LNCAP (cell line): ENCODE measurements around the gene ZNF860.

Source experiments
- TF ChIP-seq, protein P1 (sequence below): fragments of 450-650 bp; IDR thresholded peaks from 2 replicates; pipeline ENCODE4 v1.5.1; 2017; ENCODE audit warnings: mild to moderate bottlenecking

The ZNF860 gene

DNA sequence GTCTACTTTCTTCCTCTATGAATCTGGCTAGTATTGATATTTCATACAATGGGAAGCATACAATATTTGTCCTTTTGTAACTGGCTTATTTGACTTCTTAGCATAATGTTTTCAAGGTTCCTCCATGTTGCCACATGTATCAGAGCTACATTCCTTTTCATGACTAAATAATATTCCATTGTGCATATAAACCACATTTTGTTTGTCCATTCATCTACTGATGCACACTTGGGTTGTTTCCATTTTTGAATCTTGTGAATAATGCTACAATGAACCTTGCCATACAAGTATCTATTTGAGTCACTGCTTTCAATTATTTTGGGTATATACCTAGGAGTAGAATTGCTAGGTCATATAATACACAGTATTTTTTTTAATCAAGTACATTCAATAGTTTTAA lies 38.5 kb upstream of the ZNF860 start:
- TF ChIP-seq, protein P1, sequence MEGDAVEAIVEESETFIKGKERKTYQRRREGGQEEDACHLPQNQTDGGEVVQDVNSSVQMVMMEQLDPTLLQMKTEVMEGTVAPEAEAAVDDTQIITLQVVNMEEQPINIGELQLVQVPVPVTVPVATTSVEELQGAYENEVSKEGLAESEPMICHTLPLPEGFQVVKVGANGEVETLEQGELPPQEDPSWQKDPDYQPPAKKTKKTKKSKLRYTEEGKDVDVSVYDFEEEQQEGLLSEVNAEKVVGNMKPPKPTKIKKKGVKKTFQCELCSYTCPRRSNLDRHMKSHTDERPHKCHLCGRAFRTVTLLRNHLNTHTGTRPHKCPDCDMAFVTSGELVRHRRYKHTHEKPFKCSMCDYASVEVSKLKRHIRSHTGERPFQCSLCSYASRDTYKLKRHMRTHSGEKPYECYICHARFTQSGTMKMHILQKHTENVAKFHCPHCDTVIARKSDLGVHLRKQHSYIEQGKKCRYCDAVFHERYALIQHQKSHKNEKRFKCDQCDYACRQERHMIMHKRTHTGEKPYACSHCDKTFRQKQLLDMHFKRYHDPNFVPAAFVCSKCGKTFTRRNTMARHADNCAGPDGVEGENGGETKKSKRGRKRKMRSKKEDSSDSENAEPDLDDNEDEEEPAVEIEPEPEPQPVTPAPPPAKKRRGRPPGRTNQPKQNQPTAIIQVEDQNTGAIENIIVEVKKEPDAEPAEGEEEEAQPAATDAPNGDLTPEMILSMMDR = no peak

DNA sequence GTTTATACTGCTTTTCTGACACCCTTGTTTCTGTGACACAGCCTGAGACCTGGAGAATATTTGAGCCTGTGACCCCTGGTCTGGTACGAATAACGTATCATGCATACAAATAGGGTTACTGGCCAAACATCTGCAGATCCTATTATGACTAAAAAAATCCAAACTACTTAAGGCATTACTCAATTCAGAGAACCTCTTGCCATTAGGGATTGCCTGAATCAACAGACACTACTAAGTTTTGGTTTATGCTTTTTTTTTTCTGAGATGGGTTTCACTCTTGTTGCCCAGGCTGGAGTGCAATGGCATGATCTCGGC lies 35.9 kb upstream of the ZNF860 start:
- TF ChIP-seq, protein P1 = no peak

DNA sequence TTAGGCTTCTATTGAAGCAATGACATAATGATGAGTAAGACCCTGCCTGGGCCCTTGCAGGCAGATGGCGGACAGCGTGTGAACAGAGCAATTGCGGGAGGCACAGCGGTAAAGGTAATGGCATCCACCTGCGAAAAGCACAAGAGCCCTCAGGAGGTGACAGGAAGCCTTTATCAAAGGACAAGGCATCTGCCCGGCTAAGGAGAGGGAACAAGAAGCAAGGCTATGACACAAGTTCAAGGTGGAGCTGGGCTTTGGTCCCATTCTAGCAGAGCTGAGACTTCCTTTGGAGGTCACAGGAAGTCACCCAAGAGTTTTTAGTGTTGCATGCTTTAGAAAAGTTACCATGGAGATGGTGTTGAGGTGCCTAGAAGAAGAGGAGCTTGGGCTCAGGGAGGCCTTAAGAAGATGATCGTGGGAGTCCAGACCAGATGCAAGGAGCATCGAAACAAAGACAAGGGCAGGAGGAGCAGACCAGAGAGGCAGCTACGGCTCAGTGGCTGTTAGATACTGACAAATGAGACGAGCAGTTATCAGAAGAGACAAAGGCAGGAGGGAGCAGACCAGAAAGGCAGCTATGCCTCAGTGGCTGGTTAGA lies 35.0 kb upstream of the ZNF860 start:
- TF ChIP-seq, protein P1 = no peak

DNA sequence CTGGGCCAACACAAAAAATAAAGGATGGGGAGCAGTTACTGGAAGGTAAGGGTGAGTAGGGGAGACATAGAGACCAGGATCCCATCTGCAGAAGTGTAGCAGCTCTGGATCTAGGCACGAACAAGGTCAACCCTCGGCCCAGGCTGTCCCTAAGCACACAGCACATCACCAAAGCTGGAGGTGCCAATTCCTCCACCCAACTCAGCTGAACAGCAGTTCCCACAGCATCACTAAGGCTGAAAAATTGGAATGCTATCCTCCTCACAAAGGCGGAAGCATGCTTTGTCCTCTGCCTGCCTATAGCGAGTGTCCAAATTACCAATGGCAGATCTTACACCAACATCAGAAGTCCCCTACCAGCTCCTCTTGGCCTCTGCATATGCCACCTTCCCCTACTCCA lies 34.4 kb upstream of the ZNF860 start:
- TF ChIP-seq, protein P1 = no peak

DNA sequence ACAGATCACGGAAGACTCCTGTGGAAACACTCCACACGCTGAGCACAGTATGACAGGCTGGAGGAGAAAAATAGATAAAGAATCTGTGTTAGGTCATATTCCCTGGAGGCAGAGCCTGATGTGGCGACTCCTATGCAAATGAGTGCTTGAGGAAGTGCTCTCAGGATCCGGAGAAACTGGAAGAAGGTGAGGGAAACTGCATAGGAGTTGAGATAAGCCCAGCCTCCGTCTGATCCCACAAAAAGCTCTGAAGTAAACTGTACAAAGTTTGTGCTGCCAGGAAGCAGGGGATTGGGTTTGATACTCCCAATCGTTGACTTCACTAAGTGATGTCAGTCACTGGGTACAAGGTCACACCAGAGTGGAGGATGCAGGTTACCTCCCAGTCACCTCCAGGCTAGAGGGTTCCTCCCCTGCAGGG lies 33.9 kb upstream of the ZNF860 start:
- TF ChIP-seq, protein P1 = no peak

DNA sequence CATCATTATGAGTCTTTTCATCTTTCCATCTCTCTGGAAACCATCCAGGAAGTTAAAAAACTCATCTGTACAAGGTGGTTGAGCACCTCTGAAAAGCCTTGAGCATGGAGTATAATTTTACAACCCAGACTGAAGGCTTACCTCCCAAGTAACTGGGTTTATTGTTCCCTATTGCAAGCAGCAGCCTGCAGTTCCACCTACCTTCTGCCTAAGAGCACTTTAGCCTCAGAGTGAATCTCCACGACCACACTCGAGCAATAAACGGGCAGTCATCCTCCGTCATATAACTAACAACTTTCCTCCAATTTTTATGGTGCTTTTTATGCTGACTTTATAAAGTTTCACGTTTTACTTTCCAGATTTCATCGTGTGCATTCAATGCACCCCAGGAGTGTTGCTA lies 33.3 kb upstream of the ZNF860 start:
- TF ChIP-seq, protein P1 = no peak

DNA sequence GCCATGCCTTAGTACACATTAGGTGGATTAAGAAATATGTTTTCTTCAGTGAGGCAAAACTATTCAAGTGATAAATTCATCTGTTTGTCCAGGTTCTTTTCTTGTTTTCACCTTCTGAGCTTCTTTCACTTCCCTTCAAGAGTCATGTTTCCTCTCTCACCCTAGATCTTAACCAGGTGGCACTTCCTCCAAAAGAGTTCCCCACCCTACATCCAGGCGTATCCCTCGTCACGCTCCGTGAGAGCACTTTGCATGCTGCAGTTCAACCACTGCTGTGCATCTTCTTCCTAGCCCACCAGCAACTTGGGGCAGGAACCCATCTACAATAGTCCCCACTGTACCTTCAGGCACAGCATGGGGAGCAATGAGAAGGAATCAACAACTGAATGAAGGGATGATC lies 29.3 kb upstream of the ZNF860 start:
- TF ChIP-seq, protein P1 = no peak

DNA sequence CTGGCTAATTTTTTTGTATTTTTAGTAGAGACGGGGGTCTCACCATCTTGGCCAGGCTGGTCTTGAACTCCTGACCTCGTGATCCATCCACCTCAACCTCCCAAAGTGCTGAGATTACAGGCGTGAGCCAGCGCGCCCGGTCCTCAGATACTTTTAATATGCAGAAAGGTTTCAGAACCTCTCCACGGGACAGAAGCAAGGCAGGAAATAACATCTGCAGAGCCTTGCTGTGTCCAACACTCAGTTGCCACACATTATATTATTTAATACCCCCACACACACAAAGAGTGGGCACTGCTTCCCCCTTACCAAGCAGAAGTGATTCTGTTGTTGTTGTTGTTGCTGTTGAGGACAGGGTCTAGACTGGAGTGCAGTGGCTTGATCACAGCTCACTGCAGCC lies 28.5 kb upstream of the ZNF860 start:
- TF ChIP-seq, protein P1 = no peak
